CD1c-positive myeloid dendritic cell (primary cell): Measurements from ENCODE around the gene TMED1.

Source experiments
- DNase-seq: peaks from one replicate; pipeline ENCODE4 v3.0.0-alpha.2; 2016; ENCODE audit errors: extremely low spot score

The TMED1 gene

GRCh38 chr19:10831987-10832938 lies 3.7 kb downstream of the TMED1 start:
- no peak for DNase-seq

- DNase-seq = no peak
Observed at GRCh38 chr19:10830931-10831779, 4.9 kb downstream of the TMED1 start.

- DNase-seq = no peak
Observed at GRCh38 chr19:10830370-10830769, 5.6 kb downstream of the TMED1 start.

GRCh38 chr19:10829967-10830366 lies 6.0 kb downstream of the TMED1 start:
- no peak for DNase-seq

DNA sequence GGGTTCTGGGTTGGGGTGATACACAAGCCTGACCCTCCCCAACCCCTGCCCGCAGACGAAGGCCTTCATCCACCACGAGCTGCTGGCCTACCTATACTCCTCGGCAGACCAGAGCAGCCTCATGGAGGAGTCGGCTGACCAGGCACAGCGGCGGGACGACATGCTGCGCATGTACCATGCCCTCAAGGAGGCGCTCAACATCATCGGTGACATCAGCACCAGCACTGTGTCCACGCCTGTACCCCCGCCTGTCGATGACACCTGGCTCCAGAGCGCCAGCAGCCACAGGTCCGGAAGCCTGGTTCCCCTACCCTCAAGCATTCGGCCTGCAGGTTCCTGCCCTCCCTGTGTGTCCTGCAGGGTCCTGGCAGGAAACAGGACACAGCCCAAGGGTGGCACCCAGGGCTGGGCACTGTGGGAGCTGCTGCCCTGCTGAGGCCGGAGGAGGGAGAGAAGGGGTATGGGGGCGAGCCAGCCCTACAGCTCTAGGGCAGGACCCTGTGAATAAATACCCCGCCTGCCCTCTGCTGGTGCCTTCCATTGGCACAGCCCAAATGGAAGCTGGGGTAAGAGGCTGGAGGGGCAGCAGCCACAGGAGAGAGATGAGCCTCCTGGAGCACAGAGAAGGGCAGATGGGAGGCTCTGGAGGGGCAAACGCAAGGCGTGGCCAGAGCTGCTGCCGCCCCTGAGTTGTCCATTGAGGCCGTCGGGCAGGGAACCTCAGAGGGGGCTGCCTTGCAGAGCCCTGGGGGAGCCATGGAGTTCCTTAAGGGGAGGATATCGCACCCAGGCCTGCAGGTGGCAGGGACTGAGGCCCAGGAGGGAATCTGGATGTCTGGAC lies 6.8 kb downstream of the TMED1 start:
- no peak for DNase-seq

DNA sequence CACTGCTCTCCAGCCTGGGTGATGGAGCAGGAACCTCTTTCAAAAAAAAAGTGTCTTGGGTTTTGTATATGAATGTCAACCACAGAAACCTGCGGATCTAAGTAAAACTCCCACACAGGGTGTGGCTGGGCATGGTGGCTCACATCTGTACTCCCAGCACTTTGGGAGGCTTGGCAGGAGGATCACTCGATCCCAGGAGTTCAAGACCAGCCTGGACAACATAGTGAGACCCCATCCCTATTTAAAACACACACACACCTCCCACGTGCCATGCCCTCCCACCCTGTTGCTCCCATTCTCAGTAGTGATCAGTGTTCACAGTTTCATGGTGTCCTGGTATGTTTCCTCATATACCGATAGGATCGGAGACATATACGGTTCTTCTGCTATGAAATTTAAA lies 9.2 kb downstream of the TMED1 start:
- peak; percentile 68 for DNase-seq

GRCh38 chr19:10826231-10826630 lies 9.8 kb downstream of the TMED1 start:
- peak; percentile 71 for DNase-seq

DNA sequence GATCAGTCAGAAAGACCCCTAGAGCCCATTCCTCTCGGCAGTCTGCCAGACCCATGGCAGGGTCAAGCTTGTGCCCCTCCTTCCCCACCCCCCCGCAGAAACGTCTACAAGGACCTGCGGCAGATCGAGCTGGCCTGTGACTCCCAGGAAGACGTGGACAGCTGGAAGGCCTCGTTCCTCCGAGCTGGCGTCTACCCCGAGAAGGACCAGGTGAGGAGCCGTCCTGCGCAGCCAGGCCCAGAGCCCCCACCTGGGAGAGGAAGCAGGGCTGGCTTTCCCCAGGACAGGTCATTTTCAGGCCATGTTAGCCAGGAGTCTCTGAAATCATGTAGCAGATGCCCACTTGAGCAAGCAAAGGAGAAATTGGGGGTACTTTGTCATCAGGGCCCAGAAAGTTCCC lies 12.3 kb downstream of the TMED1 start:
- no peak for DNase-seq

GRCh38 chr19:10820173-10820572 lies 15.8 kb downstream of the TMED1 start:
- DNase-seq = no peak

GRCh38 chr19:10819124-10820060 lies 16.6 kb downstream of the TMED1 start:
- no peak for DNase-seq

- no peak for DNase-seq
Observed at GRCh38 chr19:10818301-10819123, 17.5 kb downstream of the TMED1 start.

- DNase-seq = no peak
Observed at GRCh38 chr19:10817291-10818038, 18.5 kb downstream of the TMED1 start.

DNA sequence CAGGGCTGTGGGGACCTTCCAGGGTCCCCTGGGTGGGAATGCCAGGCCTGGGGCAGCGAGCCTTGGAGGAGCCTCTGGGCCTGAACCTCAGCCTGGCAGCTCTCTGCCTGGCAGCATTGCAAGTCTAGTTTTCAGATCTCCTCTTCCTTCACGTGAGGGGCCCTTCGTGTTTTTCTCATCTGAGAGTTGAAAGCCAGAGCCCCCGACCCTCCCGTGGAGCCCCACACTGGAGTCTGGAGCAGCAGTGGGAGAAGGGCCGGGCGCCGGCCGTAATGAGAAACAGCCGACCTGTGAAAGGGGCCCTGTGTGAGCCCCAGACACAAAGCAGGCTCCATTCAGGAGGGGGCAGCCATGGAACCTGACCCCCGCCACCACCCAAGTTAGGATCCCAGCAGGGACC lies 19.3 kb downstream of the TMED1 start:
- no peak for DNase-seq

GRCh38 chr19:10815969-10816644 lies 19.9 kb downstream of the TMED1 start:
- no peak for DNase-seq

GRCh38 chr19:10815007-10815536 lies 20.9 kb downstream of the TMED1 start:
- peak; percentile 21 for DNase-seq

DNA sequence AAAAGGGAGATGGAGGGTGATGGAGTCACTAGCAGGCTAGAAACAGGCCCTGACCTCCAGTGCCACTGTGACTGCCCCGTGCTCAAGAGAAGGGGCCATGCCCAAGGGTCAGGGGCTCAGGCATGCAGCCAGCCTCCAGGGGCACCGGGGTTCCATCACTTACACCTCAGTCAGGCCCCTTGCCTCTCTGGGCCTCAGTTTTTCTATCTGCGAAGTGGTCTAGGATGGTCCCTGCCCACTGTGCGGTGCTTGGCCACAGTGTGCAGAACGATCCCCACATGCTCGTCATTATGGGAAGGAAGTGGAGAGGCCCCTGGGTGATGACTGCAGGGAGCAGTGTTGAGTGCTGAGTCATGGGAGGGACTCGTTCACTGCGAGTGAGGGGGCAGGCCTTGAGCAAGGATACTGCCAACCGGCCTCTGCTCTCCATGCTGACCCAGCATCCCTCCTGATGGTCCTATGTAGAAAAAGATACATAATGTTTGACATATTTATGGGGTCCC lies 23.1 kb downstream of the TMED1 start:
- peak; percentile 82 for DNase-seq

- no peak for DNase-seq
Observed at GRCh38 chr19:10812196-10812595, 23.8 kb downstream of the TMED1 start.
